ENCODE measurements around the gene TCERG1L.

GRCh38 chr10:131049016-131049415, 262.5 kb downstream of the TCERG1L start:
- TF ChIP-seq, protein P1, sequence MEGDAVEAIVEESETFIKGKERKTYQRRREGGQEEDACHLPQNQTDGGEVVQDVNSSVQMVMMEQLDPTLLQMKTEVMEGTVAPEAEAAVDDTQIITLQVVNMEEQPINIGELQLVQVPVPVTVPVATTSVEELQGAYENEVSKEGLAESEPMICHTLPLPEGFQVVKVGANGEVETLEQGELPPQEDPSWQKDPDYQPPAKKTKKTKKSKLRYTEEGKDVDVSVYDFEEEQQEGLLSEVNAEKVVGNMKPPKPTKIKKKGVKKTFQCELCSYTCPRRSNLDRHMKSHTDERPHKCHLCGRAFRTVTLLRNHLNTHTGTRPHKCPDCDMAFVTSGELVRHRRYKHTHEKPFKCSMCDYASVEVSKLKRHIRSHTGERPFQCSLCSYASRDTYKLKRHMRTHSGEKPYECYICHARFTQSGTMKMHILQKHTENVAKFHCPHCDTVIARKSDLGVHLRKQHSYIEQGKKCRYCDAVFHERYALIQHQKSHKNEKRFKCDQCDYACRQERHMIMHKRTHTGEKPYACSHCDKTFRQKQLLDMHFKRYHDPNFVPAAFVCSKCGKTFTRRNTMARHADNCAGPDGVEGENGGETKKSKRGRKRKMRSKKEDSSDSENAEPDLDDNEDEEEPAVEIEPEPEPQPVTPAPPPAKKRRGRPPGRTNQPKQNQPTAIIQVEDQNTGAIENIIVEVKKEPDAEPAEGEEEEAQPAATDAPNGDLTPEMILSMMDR (IDR thresholded peaks at IDR 0.05), result no peak
- no peak for TF ChIP-seq EP300 (IDR thresholded peaks at IDR 0.05)
- no peak for TF ChIP-seq POLR2A (IDR thresholded peaks at IDR 0.05)

Data from tibial nerve (tissue), 4 donors.